ENCODE measurements around the gene PWWP2A.

Gene PWWP2A

DNA sequence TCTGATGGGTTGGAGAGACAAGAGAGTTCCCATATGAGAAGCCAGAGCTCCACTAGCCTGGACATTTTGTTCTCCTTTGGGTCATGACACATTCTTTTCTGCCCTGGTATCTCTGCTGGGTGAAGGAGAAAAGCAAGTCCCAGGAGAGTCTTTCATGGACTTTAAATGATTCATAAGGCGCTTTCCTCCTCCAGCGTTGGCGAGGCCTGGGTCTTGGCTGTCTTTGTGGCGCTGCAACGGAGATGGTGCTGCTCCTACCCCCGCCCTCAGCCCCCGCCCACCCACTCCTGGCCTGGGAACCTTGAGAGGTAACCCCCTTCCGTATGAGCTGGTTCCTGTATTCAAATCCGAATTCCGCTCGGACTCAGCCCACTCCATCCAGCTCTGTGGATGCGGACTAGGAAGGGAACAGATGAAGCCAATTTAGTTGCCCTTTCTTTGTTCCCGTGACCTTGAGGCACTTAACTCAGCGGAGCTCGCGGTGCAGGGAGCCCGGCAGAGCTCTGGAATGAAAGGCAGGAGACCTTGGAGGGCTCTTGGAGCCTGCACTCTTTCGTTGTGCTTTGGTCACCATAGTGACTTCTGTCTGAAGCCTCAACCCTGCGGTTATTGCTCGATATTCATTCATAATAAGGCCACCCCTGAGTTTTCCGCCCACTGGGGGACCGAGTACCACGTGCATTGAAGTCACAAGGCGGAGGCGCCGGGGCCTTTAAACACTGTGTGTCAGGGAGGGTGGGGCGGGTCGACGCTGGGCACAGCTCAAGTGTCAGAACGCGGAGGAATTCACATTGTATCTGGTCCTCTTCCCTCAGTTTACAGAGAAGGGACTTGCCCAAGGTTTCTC lies 14.0 kb upstream of the PWWP2A start:
- H3K27ac ChIP-seq: no peak overlapping the region

DNA sequence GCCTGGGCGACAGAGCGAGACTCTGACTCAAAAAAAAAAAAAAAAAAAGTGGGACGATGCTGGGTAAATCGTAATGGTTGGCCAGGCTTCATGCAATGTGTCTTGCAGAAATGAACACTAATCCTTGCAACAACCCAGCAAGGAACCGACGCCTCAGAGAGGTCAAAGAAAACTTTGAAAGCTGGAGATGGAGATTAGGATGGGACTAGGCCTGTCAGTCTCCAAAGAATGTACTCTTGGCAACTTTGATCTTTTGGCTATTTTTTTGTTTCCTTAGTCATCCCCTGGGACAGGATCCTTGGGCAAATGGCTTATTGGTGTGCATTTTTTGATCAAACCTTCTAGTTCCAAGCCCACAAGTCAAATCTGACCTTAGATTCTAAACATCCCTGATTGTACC lies 10.6 kb upstream of the PWWP2A start:
- H3K27ac ChIP-seq: no peak overlapping the region
- no peak for DNase-seq (ENCODE audit: low read depth, low spot score)

More for the DNA sequence above, 14.0 kb upstream of the PWWP2A start:
- DNase-seq (ENCODE audit: low read depth, low spot score): no peak

DNA sequence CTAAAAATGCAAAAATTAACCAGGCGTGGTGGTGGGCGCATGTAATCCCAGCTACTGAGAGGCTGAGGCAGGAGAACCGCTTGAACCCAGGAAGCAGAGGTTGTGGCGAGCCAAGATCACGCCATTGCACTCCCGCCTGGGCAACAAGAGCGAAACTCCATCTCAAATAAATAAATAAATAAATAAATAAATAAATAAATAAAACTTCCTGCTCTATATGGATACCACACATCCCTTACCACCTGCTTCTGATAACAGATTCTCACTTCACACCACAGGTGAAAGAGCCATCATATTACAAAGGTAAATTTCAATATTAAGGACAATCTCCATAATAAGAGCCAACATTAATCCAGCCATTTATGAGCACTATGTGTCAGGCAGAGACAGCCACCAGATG lies 9.4 kb upstream of the PWWP2A start:
- no peak for DNase-seq (ENCODE audit: low read depth, low spot score)

DNA sequence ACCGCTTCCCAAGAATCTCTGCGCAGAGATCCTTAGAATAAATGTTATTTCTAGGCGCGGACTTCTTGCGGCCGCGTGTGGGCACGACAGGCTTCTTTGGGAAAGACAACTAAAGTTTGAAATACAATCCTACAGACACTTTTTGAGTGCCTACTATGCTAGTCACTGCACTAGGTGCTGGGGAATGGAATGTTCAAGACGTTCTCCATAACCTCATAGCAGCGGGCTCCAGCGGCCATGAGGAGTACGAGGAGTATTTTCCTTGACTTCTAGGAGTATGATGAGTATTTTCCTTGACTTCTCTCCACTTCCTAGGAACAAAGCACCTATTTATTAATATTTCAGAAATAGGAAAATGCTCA lies 636 bp upstream of the PWWP2A start:
- no peak overlapping the region for H3K27ac ChIP-seq
- DNase-seq (ENCODE audit: low read depth, low spot score): no peak

More for the DNA sequence above, 9.4 kb upstream of the PWWP2A start:
- no peak overlapping the region for H3K27ac ChIP-seq

DNA sequence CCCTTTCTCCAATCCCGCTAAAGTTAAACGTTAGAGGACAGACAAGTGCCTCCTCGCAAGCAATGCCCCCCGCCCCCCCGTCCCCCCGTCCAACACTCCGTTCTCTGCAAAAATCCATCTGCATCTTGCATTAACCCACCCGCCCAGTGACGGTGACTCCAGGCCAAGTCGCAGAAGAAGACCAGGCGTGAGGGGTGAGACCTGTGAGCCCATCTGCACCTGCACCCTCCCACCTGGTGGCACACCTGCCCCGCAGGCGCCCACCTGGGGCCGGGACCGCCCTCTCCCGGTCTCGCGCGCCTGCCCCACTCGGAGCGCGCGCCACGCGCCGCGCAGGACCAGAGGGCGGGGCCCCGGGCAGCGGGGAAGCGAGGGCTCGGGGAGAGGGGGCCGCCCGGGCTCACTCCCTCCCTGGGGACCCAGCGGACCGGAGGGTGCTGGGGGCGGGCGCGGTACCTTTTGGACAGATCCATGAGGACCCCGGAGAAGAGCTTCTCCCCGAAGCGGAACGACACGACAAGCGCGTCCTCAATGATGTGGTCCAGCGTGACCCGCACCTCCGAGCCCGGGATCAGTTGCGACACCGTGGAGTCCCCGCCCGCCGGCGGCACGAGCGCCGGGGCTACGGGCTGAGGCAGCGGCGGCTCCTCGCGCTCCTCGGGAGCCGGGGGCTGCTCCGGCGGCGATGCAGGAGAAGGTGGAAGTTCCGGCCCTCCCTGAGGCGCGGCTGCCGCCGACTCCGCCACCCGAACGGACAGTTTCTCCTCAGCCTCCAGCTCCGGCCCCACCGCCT lies 705 bp downstream of the PWWP2A start:
- peak overlapping the region; percentile 69 for H3K27ac ChIP-seq
- no peak for DNase-seq (ENCODE audit: low read depth, low spot score)

DNA sequence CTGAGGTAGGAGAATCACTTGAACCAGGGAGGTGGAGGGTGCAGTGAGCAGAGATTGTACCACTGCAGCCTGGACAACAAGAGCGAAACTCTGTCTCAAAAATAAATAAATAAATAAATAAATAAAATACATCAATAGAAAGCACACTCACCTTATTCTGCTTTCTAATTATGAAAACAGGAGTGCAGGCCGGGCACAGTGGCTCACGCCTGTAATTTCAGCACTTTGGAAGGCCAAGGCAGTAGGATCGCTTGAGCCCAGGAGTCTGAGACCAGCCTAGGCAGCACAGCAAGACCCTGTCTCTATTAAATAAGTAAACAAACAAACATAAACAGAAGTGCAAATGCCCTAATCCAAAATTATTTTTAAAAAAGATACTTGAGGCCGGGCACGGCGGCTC lies 2.3 kb downstream of the PWWP2A start:
- H3K27ac ChIP-seq: no peak overlapping the region
- DNase-seq (ENCODE audit: low read depth, low spot score): no peak

DNA sequence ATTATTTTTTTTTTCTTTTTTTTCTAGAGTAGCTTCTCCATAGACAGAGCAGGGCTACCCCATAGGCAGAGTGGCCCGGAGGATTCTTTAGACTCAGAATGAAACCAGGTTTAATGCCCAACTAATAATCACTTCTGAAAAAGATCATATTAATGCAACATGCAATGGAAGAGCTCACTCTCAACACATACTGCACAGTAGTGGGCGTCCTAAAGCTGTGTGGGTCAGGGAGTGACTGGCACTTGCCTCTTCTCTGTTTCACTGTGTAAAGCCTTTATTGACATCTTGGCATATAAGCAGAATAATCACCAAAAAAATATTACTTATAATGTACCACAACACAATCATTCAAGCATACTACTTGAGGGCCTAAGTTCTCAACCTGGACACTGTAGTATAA lies 11.1 kb downstream of the PWWP2A start:
- DNase-seq (ENCODE audit: low read depth, low spot score): no peak
- no peak overlapping the region for H3K27ac ChIP-seq

DNA sequence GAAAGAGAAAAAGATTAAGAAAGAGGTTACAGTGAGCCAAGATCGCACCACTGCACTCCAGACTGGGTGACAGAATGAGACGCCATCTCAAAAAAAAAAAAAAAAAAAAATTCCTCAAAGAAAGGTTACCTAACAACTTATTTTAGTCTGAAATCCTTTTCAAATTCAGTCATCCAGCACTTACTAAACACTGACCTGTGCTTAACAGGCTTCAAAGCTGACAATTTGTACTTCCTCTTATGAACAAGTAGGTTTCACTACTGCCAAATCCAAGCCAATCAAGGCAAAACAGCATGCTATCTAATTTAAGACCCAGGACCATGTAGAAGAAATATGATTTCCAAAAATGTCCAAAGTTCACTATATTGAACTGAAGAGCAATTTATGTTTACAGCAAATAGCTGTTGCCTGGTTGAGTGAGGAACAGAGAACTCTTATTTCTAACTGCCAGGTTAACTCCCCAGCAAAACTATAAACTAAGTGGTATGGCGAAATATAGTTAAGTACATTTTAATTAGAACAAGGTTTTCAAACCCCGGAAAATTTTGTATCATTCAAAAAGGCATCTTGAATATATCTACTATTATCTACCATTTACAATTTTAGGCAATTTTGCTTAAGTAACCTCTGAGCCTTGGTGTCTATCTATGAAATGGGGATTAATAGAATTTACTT lies 13.4 kb downstream of the PWWP2A start:
- H3K27ac ChIP-seq: peak overlapping the region; percentile 3

DNA sequence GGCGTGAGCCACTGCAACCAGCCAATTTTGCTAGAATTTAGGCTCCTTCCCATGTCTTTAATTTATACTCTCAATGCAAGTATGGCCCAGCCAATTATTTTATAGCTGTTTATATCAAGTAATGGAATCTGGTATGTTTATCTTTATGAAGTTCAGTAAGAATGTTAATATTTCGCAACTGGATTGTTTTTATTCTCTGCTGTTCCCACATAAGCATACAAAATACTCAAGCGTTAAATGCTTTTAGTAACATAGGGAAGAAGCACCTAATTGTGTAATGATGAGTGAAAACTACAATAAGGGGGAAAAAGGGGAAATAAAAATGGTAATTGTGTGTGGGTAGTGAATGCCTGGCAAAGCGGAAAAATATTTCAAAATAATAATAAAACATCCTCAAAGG lies 21.3 kb downstream of the PWWP2A start:
- H3K27ac ChIP-seq: no peak overlapping the region
- no peak for DNase-seq (ENCODE audit: low read depth, low spot score)

More for the DNA sequence above, 13.4 kb downstream of the PWWP2A start:
- no peak for DNase-seq (ENCODE audit: low read depth, low spot score)

DNA sequence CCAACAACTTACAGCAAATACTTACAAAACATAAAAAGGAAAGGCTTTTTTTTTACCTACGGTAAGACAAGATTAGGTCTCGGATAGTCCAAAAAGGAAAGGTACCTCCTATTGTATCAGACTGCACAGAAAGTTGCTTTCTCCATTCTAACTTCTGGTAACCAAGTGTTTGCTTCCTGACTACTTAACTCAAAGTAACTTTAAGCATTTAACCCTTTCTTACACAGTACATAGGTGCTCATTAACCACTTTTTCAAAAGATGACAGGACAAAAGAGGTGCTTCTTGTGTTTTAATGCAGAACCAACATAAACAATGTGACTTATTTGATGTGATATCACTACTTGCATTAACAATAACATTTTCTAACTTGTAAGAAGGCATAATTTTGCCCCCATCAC lies 23.1 kb downstream of the PWWP2A start:
- H3K27ac ChIP-seq: no peak overlapping the region
- DNase-seq (ENCODE audit: low read depth, low spot score): no peak

DNA sequence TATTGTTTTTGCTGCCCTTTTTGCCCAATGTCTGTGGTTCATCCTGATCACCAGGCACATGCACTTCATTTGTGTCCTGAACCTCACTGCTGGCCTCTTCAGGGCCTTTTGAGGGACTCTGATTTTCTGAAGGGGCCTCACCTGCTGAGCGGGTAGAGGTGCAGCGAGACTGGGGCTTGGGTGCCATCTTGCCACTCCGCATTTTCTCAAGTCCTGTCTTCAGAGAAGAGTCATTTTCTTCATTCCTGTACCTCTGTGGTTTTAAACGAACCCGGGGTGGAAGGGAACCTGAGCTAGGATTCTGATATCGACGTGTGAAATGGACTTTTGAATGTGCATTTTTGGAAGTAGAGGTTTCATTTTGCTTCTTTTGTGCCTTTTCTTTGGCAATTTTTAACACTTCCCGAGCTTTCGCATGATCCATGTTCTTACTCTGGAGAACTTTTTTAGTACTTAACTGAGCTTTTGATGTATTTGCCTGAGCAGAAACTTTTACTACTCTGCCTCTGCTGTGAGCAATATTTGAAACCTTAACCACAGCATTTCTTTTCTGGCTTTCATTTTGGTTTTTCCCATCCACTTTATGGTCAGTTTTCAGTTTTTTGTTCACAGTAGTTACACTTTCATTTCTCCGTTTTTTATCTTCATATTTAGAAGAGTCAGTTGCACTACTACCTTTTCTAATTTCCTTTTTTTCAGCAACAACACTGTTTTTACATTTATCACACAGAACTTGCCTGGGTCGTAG lies 26.1 kb downstream of the PWWP2A start:
- H3K27ac ChIP-seq: no peak overlapping the region
- no peak for DNase-seq (ENCODE audit: low read depth, low spot score)

DNA sequence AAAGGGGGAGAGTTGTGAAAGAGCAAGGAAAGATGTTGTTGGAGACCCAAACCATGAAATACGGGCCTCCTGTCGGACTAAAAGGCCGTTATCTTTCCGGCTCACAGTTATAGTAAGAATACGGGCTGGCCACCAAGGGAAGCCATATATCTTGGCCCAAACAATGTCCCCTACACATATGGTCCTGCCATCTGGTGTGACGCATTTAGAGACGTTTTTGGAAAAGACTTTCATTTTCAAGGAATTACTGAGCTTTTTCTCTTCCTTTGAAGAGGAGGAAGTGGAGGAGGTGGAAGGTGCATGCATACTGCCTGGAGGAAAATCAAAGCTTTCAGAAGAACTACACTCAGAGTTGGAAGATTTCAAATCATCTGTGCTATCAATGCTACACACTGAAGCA lies 26.7 kb downstream of the PWWP2A start:
- H3K27ac ChIP-seq: no peak overlapping the region
- DNase-seq (ENCODE audit: low read depth, low spot score): no peak

DNA sequence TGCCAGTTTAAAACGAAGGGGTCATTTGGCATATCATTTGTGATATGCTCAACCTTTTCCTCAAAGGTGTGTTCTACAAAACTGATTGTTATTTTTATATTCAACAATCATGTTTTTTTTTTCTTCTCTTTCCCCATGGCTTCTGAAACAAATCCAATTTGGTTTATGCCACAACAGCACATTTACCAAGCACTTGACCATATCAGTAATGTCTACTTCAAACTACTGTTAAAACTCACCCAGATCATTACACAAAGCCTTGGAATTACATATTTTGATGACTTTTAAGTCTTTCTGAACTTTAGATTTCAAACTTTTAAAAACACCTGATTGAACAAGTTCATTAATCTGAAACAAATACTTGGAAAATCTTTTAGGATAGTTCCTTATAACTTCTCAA lies 29.2 kb downstream of the PWWP2A start:
- DNase-seq (ENCODE audit: low read depth, low spot score): no peak
- H3K27ac ChIP-seq: no peak overlapping the region

DNA sequence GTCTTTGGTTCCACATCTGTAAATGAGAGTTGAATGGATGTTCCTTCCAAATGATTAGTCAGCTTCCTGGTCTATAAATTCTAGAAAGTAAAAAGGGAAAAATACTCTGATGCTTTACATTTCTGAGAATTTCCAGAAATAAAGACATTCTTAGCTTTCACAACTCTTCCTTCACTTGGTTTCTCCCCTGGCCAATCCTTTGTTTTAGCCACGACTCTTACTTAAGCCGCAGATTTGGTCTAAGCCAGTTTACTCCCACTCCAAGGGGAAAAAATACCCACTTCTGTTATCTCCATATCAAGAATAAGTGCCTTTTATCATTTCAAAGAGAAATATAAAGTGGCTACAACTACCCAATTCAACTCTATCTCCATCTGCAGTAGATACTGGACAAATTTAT lies 29.7 kb downstream of the PWWP2A start:
- H3K27ac ChIP-seq: no peak overlapping the region
- DNase-seq (ENCODE audit: low read depth, low spot score): no peak

DNA sequence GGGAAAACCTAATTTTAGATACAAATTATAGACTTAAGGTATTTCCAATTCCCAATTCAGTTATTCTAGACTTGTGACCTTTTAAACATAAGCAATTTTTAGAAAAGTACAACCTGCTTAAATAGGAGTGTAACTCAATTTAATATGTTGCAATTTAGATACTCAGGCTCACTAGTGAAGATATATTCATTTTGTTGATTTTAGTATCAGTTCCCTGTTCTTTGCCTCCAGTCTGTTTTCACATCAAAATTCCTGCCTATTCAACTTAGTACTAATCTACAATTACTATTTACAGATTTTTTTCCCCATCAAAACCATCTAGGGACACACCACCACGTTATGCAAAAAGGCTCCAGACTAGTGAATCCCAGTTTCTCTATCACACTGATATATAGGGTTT lies 30.4 kb downstream of the PWWP2A start:
- H3K27ac ChIP-seq: no peak overlapping the region
- no peak for DNase-seq (ENCODE audit: low read depth, low spot score)

DNA sequence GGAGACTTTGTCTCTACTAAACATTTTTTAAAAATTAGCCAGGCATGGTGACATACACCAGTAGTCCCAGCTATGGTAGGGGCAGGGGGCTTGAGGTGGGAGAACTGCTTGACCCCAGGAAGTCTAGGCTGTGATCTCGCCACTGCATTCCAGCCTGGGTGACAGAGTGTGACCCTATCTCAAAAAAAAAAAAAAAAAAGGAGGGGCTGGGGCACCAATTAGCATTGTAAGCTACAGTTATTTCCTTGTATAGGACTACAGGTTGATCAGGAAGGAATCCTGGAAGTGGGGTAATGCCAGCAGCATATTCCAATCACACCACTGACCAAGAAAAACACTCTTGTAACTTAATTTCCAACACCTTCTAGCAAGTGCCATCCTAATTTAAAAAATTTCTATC lies 32.1 kb downstream of the PWWP2A start:
- DNase-seq (ENCODE audit: low read depth, low spot score): no peak
- no peak overlapping the region for H3K27ac ChIP-seq

DNA sequence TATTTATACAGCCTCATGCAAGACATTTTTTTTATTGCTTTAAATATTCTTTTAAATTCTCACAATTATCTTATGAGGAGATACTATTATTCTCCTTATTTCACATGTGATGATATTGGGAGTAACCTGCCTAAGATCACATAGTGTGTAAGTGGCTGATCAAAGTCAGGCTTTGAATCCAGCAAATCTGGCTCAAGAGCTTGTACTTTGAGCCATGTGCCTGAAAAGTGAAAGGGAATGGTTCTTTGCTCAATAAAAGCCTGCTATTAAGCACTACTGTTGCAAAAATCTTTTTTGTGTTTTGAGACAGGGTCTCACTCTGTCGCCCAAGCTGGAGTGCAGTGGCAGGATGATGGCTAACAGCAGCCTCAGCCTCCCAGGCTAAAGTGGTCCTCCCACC lies 35.1 kb downstream of the PWWP2A start:
- H3K27ac ChIP-seq: peak overlapping the region; percentile 64
- no peak for DNase-seq (ENCODE audit: low read depth, low spot score)

DNA sequence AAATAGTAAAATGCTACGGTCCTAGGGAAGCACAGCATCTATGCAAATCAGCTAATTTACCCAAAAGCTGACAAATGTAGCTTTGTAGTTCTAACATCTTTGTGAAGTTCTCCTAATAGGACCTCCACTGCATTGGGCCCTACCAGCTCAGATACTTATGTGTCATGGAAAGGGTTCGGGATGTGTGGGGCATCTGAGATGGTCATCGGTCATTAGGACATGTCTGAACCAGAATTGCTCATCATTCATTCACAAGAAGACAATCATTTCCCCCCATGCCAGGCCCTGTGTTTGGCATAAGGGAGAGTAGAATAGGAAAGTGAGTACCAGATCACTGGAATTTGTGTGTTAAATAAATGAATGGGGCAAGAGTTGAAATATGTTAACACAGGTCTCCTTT lies 35.7 kb downstream of the PWWP2A start:
- no peak for DNase-seq (ENCODE audit: low read depth, low spot score)
- peak overlapping the region; percentile 64 for H3K27ac ChIP-seq

DNA sequence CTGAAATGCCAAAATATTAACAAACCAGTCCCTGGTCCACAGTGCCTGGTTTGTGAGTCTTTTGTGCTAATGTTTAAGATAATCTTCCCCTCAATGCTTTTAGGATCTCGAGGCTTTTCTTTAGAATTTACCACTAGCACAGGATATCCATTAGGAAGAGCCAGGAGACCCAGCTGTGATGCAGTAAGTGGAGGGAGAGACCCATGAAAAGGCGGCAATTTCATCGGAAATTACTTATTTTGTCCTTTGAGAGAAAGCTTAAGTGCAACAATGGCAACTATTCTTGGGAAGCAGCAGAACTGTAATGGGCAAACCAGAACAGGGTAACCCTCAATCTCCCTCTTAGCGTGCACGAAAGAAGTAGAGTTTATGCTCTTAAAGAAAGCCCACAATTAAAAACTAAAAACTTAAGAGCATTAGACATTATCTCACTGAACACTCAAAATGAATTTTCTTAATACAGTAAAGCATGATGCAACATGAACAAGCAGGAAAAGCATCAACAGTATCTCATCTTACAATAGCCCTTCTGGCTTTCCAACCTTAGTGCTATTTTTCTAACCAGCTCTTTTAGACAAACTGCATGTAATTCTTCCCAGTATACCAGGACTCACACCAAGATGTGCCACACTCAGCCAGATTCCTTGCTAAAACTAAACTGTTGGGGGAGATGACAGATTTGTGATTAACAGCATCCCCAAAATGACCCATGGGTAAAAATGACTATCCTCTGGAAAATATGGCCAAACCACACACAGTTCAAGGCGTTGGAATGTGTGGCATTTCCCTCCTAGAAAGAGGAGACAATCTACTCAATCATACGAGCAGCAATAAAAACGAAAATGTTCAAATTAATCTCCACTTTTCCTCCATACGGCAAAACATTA lies 36.4 kb downstream of the PWWP2A start:
- H3K27ac ChIP-seq: peak overlapping the region; percentile 64
- DNase-seq (ENCODE audit: low read depth, low spot score): no peak

Measured in epithelial cell of prostate (primary cell).